Measurements from ENCODE around the gene ADD1. TPM values are rescaled to one million over a fixed set of nuclear protein-coding genes. Genes with fewer than 3 reads are reported as not detected.
A peak's percentile ranks its signal among the peaks of the same experiment; 100 is the strongest.

ADD1 gene
- total and polyA plus RNA-seq, 11 donors: 179 to 275 (median 215) TPM

DNA sequence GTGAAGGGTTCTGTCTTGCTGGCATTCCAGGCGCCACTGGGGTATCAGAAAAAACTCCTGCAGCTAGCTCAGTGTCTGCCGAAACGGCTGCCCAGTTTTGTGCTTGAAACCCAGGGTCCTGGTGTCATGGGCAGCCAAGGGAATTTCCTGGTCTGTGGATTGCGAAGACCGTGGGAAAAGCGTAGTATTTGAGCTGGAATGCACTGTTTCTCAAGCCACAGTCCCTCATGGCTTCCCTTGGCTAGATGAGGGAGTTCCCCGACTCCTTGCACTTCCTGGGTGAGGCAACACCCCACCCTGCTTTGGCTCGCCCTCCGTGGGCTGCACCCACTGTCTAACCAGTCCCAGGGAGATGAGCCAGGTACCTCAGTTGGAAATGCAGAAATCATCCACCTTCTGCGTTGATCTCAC, 79.5 kb downstream of the ADD1 start:
- Histone ChIP-seq H3K36me3 (peaks cover 0 to 89% (median 72%) of the 10 kb centered on the region in 9 donors), H3K9me3 (peaks cover 0 to 10% (median 0%) of the 10 kb centered on the region in 12 donors), H3K27ac (peak overlapping the region in 1 of 12 donors; percentile 15), H3K4me3 (no peak overlapping the region), H3K27me3 (no peaks in the 10 kb centered on the region), H3K4me1 (peaks cover 0 to 17% (median 2%) of the 10 kb centered on the region in 12 donors)
- 78 to 92% (median 86%) methylated on average over 10 of the region's 10 CpGs for WGBS, 4 donors
- TF ChIP-seq, protein P1, sequence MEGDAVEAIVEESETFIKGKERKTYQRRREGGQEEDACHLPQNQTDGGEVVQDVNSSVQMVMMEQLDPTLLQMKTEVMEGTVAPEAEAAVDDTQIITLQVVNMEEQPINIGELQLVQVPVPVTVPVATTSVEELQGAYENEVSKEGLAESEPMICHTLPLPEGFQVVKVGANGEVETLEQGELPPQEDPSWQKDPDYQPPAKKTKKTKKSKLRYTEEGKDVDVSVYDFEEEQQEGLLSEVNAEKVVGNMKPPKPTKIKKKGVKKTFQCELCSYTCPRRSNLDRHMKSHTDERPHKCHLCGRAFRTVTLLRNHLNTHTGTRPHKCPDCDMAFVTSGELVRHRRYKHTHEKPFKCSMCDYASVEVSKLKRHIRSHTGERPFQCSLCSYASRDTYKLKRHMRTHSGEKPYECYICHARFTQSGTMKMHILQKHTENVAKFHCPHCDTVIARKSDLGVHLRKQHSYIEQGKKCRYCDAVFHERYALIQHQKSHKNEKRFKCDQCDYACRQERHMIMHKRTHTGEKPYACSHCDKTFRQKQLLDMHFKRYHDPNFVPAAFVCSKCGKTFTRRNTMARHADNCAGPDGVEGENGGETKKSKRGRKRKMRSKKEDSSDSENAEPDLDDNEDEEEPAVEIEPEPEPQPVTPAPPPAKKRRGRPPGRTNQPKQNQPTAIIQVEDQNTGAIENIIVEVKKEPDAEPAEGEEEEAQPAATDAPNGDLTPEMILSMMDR (IDR thresholded peaks at IDR 0.05): no peak
- DNase-seq: peak in 1 of 5 donors; percentile 18
- ATAC-seq: no peak
- intact Hi-C loops (cut with DNase I): no loop called here

DNA sequence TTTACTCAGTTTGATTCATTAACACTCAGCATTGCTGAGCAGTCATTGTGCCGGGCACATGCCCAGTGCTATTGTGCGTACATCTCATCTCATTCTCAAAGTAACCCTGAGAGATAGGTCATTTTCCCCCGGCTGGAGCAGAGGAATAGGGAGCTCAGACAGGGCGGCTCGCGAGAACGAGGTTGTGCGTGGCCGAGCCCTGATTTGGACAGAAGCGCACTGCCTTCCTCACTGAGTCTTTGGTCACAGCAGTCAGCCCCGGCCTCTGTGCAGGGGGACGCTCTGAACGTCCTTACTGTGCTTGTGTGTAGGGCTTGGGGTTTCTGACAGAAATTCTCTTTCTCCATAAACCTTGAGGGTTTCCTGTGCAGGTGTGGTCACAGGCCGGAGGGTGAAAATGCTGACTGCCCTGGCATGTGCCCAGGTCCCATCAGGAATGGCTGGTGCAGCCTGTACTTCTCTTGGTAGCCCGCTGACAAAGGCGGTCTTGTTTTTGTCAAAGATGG, 80.1 kb downstream of the ADD1 start:
- DNase-seq: peak in 1 of 5 donors; percentile 11
- no peak overlapping the region for H3K4me3 ChIP-seq
- peaks cover 0 to 10% (median 0%) of the 10 kb centered on the region in 12 donors for H3K9me3 ChIP-seq
- intact Hi-C loops (cut with DNase I): no loop called here
- 92 to 95% (median 92%) methylated on average over 16 of the region's 16 CpGs for WGBS, 4 donors
- no peak for ATAC-seq
- H3K4me1 ChIP-seq: peaks cover 0 to 17% (median 2%) of the 10 kb centered on the region in 12 donors
- no peak for TF ChIP-seq POLR2A (IDR thresholded peaks at IDR 0.05)
- TF ChIP-seq, protein P1 (IDR thresholded peaks at IDR 0.05): no peak
- H3K27ac ChIP-seq: peak overlapping the region in 1 of 12 donors; percentile 7
- H3K27me3 ChIP-seq: no peaks in the 10 kb centered on the region
- H3K36me3 ChIP-seq: peaks cover 0 to 91% (median 74%) of the 10 kb centered on the region in 9 donors

DNA sequence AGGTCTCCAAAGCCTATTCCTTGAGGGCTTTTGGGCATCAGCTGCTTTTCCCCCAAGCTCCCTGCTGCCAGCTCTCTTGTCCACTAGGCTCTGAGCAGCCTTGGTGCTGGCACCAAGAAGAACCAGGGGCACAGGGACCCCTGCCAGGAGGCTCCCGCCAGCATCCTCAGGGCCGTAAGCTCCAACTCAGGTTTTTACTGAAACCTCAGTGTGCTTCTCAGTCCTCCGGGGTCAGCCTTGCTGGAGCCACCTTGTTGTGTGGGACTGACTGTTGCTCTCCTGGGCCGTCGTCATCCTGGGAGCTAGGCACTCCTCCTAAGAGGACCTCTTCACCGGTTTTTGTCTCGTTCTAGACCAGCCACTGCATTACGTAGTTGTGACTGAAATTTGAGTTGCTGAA, 80.6 kb downstream of the ADD1 start:
- 84 to 90% (median 89%) methylated on average over 8 of the region's 8 CpGs for WGBS, 4 donors
- ATAC-seq (peak in 1 of 4 donors; percentile 22), DNase-seq (peak in 1 of 5 donors; percentile 10)
- peaks cover 0 to 17% (median 2%) of the 10 kb centered on the region in 12 donors for H3K4me1 ChIP-seq
- H3K36me3 ChIP-seq: peaks cover 0 to 93% (median 77%) of the 10 kb centered on the region in 9 donors
- peak overlapping the region in 1 of 12 donors; percentile 7 for H3K27ac ChIP-seq
- TF ChIP-seq POLR2A (IDR thresholded peaks at IDR 0.05): no peak
- TF ChIP-seq, protein P1 (IDR thresholded peaks at IDR 0.05): no peak
- H3K9me3 ChIP-seq: peaks cover 0 to 8% (median 0%) of the 10 kb centered on the region in 12 donors
- no peak overlapping the region for H3K4me3 ChIP-seq
- H3K27me3 ChIP-seq: no peaks in the 10 kb centered on the region
- intact Hi-C loops (cut with DNase I): no loop called here

DNA sequence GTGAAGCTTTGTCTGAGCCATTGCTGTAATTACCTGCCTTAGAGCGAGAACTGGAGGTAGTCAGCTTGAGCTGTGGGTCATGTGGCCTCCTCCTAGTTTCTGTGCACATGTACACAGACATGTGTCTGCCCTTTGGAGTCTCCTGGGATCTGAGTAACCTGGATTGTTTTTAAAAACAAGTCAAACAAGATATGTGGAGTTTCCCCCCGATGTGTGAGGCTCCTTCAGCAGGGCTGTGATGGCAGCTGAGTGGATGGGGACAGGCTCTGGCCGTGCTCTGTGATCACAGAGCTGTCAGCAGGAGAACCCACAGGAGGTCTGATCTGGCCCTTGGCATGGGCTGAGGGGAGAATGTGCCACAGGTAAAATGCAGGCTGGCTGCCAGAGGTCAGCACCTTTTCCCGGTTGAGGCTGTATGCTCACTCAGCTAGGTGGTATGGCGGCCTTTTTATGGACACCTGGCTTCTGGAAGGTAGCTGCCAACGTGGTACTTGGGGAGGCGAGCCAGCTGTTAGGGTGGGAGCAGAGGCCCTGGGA, 81.2 kb downstream of the ADD1 start:
- 81 to 86% (median 83%) methylated on average over 7 of the region's 7 CpGs for WGBS, 4 donors
- Histone ChIP-seq H3K4me1 (peaks cover 0 to 17% (median 2%) of the 10 kb centered on the region in 12 donors), H3K4me3 (no peak overlapping the region), H3K9me3 (peaks cover 0 to 4% (median 0%) of the 10 kb centered on the region in 12 donors), H3K27me3 (no peaks in the 10 kb centered on the region), H3K27ac (no peak overlapping the region), H3K36me3 (peaks cover 0 to 94% (median 83%) of the 10 kb centered on the region in 9 donors)
- intact Hi-C loops (cut with DNase I): no loop called here
- TF ChIP-seq POLR2A (IDR thresholded peaks at IDR 0.05): no peak
- TF ChIP-seq, protein P1 (IDR thresholded peaks at IDR 0.05): no peak
- ATAC-seq: no peak
- DNase-seq: peak in 1 of 5 donors; percentile 18

Measured in heart left ventricle (tissue), 16 donors.